ENCODE results near the gene SOX4.

DNA sequence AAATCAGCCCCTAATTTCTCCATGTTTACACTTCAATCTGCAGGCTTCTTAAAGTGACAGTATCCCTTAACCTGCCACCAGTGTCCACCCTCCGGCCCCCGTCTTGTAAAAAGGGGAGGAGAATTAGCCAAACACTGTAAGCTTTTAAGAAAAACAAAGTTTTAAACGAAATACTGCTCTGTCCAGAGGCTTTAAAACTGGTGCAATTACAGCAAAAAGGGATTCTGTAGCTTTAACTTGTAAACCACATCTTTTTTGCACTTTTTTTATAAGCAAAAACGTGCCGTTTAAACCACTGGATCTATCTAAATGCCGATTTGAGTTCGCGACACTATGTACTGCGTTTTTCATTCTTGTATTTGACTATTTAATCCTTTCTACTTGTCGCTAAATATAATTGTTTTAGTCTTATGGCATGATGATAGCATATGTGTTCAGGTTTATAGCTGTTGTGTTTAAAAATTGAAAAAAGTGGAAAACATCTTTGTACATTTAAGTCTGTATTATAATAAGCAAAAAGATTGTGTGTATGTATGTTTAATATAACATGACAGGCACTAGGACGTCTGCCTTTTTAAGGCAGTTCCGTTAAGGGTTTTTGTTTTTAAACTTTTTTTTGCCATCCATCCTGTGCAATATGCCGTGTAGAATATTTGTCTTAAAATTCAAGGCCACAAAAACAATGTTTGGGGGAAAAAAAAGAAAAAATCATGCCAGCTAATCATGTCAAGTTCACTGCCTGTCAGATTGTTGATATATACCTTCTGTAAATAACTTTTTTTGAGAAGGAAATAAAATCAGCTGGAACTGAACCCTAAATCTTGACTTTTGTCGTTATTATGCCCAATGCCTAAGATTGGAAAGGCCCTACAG is 4.5 kb downstream of the SOX4 start:
- no peak for TF ChIP-seq POLR2AphosphoS5 (IDR thresholded peaks at IDR 0.05; ENCODE audit: low read depth, low read length)
- no peak for TF ChIP-seq POLR2A (IDR thresholded peaks at IDR 0.05; ENCODE audit: low read depth, low read length)
- TF ChIP-seq TAF1 (IDR thresholded peaks at IDR 0.05; ENCODE audit: low read depth, low read length) = no peak
- TF ChIP-seq PAX5 (IDR thresholded peaks at IDR 0.05; ENCODE audit: insufficient read depth, low read length, severe bottlenecking) = no peak
- no peak for TF ChIP-seq POU2F2 (IDR thresholded peaks at IDR 0.05; ENCODE audit: low read depth, low read length)

All from GM12891 (cell line).